Activated B cell treated with CpG ODN at 0.5 μM for 24 hours (primary cell): ENCODE data around the gene AQP12A. TPM values are rescaled to one million over a fixed set of nuclear protein-coding genes. Genes with fewer than 3 reads are reported as not detected.
"Not testable (repeated sequence)": the region's sequence is repeated elsewhere in the genome, so short reads cannot be mapped to it uniquely, and the experiment has no call there.

ENCODE experiments used
- ATAC-seq: fragments of 200-7000 bp; cut with Tn5 transposase; one replicate; pipeline ENCODE4 v1.10.0; 2021; ENCODE audit warnings: low read depth, mild to moderate bottlenecking, moderate library complexity
- CTCF ChIA-PET: fragments of 350-600 bp; sonication (Branson Sonifier 250); formaldehyde crosslinking; loops from one replicate; lab custom pipeline; 2021; ENCODE audit warnings: antibody characterized with exemption; lab: Charles Lee
- POLR2A ChIA-PET: fragments of 350-600 bp; sonication (Branson Sonifier 250); formaldehyde crosslinking; loops from one replicate; lab custom pipeline; 2021; ENCODE audit warnings: antibody characterized with exemption; lab: Charles Lee
- DNase-seq: peaks from one replicate; pipeline ENCODE4 v3.0.0; 2022
- H3K27ac Mint-ChIP-seq: one replicate; pipeline ENCODE4 v1.8.0; 2020; ENCODE audit warnings: mixed read lengths
- H3K27me3 Mint-ChIP-seq: one replicate; pipeline ENCODE4 v1.8.0; 2021; ENCODE audit warnings: mixed read lengths
- H3K36me3 Mint-ChIP-seq: one replicate; pipeline ENCODE4 v1.8.0; 2021; ENCODE audit warnings: low read depth, mixed read lengths
- H3K4me1 Mint-ChIP-seq: one replicate; pipeline ENCODE4 v1.8.0; 2021; ENCODE audit warnings: mixed read lengths
- H3K4me3 Mint-ChIP-seq: one replicate; pipeline ENCODE4 v1.8.0; 2020; ENCODE audit warnings: mild to moderate bottlenecking, mixed read lengths
- H3K9me3 Mint-ChIP-seq: one replicate; pipeline ENCODE4 v1.8.0; 2020; ENCODE audit warnings: mixed read lengths
- intact Hi-C: fragments of 100-400 bp; cut with micrococcal nuclease; formaldehyde crosslinking; loops from one replicate; pipeline ENCODE4 v1.15.1; 2024
- total RNA-seq: library from RNA; stranded (reverse); gene quantifications from 2 replicates; pipeline ENCODE4 v1.2.3, GENCODE V29; 2022
- TF ChIP-seq, protein P1 (sequence below): fragments of 200-600 bp; IDR thresholded peaks from one replicate; pipeline ENCODE4 v1.8.0; 2022; ENCODE audit warnings: antibody characterized with exemption, mild to moderate bottlenecking

Gene AQP12A
- total RNA-seq, 1 donor from 2014 or later, result not detected

- intact Hi-C loops, result no loop called here
- Mint-ChIP-seq H3K4me1 (no peaks in the 10 kb centered on the region), H3K4me3 (no peak overlapping the region), H3K27me3 (peaks cover 10% of the 10 kb centered on the region), H3K9me3 (no peaks in the 10 kb centered on the region), H3K36me3 (no peaks in the 10 kb centered on the region), H3K27ac (no peak overlapping the region)
- TF ChIP-seq, protein P1, sequence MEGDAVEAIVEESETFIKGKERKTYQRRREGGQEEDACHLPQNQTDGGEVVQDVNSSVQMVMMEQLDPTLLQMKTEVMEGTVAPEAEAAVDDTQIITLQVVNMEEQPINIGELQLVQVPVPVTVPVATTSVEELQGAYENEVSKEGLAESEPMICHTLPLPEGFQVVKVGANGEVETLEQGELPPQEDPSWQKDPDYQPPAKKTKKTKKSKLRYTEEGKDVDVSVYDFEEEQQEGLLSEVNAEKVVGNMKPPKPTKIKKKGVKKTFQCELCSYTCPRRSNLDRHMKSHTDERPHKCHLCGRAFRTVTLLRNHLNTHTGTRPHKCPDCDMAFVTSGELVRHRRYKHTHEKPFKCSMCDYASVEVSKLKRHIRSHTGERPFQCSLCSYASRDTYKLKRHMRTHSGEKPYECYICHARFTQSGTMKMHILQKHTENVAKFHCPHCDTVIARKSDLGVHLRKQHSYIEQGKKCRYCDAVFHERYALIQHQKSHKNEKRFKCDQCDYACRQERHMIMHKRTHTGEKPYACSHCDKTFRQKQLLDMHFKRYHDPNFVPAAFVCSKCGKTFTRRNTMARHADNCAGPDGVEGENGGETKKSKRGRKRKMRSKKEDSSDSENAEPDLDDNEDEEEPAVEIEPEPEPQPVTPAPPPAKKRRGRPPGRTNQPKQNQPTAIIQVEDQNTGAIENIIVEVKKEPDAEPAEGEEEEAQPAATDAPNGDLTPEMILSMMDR, result no peak
- ChIA-PET CTCF (no interaction called here), POLR2A (no interaction called here)
- ATAC-seq, result no peak
- DNase-seq, result no peak
These were observed 18.9 kb upstream of the AQP12A start for GRCh38 chr2:240672701-240673190.

DNA sequence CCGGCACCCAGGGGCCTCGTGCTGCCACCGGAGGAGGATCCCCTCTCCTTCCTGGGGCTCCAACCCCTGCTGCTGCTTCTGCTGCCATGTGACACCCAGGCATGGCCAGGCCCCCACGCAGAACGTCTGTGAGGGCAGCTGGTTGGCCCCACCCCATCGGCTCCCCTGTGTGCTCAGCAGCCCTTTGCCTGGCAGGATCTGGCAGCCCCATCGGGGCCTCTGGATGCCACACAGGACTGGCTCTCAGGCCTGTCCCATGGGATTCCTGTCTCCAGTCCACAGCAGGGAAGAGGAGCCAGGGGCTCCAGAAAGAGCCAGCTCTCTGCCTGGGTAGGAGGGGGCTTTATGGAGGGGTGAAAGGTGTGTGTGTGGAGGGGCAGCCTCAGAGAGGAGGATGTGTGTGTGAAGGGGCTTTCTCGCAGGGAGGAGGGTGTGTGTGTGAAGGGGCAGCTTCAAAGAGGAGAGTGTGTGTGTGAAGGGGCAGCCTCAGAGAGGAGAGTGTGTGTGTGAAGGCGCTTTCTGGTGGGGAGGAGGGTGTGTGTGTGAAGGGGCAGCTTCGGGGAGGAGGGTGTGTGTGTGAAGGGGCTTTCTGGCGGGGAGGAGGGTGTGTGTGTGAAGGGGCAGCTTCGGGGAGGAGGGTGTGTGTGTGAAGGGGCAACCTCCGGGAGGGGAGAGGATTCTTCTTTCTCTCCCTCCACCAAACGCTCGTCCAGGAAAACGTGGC lies 17.0 kb upstream of the AQP12A start:
- H3K4me3 Mint-ChIP-seq, intact Hi-C loops, CTCF ChIA-PET, H3K36me3 Mint-ChIP-seq, POLR2A ChIA-PET, H3K27ac Mint-ChIP-seq, H3K9me3 Mint-ChIP-seq, DNase-seq, H3K4me1 Mint-ChIP-seq, ATAC-seq, H3K27me3 Mint-ChIP-seq: not testable (repeated sequence)

DNA sequence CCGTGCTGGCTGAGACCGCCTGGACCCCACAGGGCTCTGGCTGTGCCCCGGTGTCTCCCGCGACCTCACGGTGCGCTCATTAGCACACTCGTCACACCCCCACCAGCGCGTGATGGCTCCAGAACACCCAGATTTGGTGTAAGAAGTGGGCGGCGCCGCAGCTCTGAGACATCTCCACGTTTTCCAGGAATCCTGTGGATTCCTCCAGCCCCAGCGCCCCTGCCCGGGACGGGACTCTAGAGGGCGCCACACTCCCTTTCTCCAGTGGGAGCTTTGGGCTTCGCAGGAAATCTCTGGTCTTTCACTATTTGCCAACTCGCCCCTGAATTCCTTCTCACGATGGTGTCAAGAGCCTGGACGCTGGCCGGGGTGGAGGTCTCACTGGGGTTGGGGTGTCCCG lies 16.3 kb upstream of the AQP12A start:
- H3K4me1 Mint-ChIP-seq, H3K36me3 Mint-ChIP-seq, H3K4me3 Mint-ChIP-seq, H3K27ac Mint-ChIP-seq, intact Hi-C loops, H3K27me3 Mint-ChIP-seq, H3K9me3 Mint-ChIP-seq, POLR2A ChIA-PET, ATAC-seq, DNase-seq, CTCF ChIA-PET: not testable (repeated sequence)

DNA sequence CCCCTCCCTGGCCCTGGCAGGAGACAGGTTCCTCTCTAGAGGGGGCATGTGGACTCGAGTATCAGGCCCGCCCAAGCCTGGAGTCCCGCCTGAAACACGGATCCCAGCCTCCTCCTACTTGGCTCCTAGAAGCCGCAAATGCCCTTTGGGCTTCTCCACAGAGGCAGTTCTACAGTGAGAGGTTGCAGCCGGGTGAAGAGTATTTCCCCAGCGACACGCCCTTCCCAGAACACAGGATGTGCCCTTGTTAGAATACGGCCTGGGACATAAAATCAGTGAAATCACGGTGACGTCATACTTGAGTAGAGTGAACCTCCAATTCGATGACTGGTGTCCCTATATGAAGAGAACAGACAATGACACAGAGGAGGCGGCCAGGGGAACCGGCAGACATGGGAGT lies 13.6 kb upstream of the AQP12A start:
- H3K27me3 Mint-ChIP-seq, H3K4me3 Mint-ChIP-seq, intact Hi-C loops, CTCF ChIA-PET, H3K9me3 Mint-ChIP-seq, H3K27ac Mint-ChIP-seq, ATAC-seq, DNase-seq, H3K36me3 Mint-ChIP-seq, H3K4me1 Mint-ChIP-seq, POLR2A ChIA-PET: not testable (repeated sequence)

DNA sequence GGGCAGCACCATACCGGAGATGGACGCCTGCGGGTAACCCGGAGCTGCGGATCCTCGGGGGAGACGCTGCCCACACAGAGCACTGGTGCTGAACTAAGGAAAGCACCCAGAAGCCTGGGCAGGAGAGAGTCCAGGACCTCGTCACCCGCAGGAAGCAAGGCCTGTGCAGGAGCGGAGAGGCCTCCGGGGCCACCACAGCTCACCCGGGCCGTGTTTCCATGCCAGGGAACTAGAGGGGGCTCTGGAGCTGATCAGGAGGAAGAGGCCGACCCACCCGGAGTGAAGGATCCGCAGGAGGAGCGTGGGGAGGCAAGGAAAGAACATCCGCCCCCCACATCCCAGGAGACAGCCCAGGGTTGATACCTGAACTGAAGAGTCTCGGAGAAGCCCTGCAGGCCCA lies 12.8 kb upstream of the AQP12A start:
- H3K36me3 Mint-ChIP-seq, H3K4me3 Mint-ChIP-seq, H3K27ac Mint-ChIP-seq, H3K4me1 Mint-ChIP-seq, DNase-seq, POLR2A ChIA-PET, H3K27me3 Mint-ChIP-seq, intact Hi-C loops, ATAC-seq, H3K9me3 Mint-ChIP-seq, CTCF ChIA-PET: not testable (repeated sequence)

DNA sequence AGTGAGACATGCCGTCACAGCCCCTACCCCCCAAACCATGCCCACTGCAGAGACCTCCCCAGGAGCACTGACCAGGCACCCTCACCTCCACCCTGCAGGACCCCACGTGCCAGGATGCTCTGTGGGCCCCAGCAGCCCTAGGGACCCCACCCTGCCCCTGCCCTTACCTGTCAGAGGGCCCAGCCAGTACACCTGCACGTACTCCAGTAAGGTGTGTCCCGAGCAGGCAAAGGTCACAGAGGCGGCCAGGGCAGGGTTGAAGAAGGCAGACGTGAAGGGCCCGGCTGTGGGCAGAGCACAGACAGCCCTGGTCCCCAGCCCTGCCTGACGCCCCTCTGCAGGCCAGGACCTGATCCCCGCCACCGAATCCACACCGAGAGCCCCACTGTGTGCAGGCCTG lies 11.5 kb upstream of the AQP12A start:
- H3K9me3 Mint-ChIP-seq, ATAC-seq, H3K36me3 Mint-ChIP-seq, H3K4me1 Mint-ChIP-seq, POLR2A ChIA-PET, H3K27me3 Mint-ChIP-seq, DNase-seq, H3K27ac Mint-ChIP-seq, CTCF ChIA-PET, H3K4me3 Mint-ChIP-seq, intact Hi-C loops: not testable (repeated sequence)

GRCh38 chr2:240682431-240683224 lies 9.0 kb upstream of the AQP12A start, which contains the start of gene AQP12B:
TSS of gene AQP12B (minus strand) at chr2:240682885. CDS start at chr2:240682837, 48 bp downstream.
- H3K27ac Mint-ChIP-seq, H3K4me3 Mint-ChIP-seq, H3K4me1 Mint-ChIP-seq, H3K9me3 Mint-ChIP-seq, ATAC-seq, POLR2A ChIA-PET, H3K27me3 Mint-ChIP-seq, H3K36me3 Mint-ChIP-seq, DNase-seq, intact Hi-C loops, CTCF ChIA-PET: not testable (repeated sequence)

GRCh38 chr2:240683329-240683979 lies 8.2 kb upstream of the AQP12A start:
- H3K27me3 Mint-ChIP-seq, H3K4me3 Mint-ChIP-seq, intact Hi-C loops, DNase-seq, H3K4me1 Mint-ChIP-seq, H3K9me3 Mint-ChIP-seq, CTCF ChIA-PET, H3K36me3 Mint-ChIP-seq, H3K27ac Mint-ChIP-seq, POLR2A ChIA-PET: not testable (repeated sequence)
- peak; percentile 21 for ATAC-seq

DNA sequence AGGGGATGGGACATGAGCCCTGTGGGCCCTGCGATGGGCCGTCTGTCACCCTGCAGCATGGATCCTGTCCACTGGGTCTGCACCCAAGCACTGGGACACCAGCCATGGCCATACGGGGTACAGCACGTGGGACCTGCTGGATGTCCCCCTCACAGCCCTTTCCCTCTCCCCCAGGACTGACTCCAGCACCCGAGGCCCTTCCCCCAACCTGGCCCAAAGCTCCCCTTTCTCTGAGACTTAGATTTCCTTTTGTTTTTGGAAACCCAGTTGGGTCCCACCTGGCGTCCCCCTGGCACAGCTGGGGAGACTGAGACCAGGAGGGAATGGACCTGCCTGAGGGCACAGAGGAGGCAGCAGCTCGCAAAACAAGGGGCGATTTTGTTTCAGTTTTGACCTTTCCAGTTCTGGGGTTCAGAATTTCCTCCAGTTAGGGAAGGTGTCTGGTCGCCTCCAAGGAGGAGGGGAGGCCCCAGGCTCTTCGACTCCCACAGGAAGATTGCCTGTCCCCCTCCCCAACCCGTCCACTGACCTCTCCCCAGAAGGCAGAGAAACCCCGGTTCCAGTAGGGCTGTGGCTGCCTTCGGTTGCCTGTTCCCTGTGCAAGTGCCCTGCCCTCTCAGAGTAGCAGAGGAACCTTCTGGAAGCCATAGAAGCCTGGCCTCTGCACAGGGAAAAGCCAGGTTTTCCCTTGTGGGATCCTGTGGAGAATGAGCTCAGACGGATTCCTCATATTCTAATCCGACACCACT lies 7.5 kb upstream of the AQP12A start:
- H3K27me3 Mint-ChIP-seq, CTCF ChIA-PET, DNase-seq, POLR2A ChIA-PET, ATAC-seq, H3K9me3 Mint-ChIP-seq, H3K4me1 Mint-ChIP-seq, intact Hi-C loops, H3K27ac Mint-ChIP-seq, H3K36me3 Mint-ChIP-seq: not testable (repeated sequence)
- H3K4me3 Mint-ChIP-seq, result peak overlapping the region; percentile 36
